Esophagus squamous epithelium (tissue), 5 donors: ENCODE results near the gene CCL2. TPM values are rescaled to one million over a fixed set of nuclear protein-coding genes. Genes with fewer than 3 reads are reported as not detected.

ENCODE experiments used
- DNase-seq: peaks from one replicate; lab custom pipeline; 2025; lab: John Stamatoyannopoulos, UW
- H3K27ac ChIP-seq, 4 donors: fragments of 200-600 bp; sonication (generic); one replicate each; pipeline ENCODE4 v1.5.1; 2016 to 2019; ENCODE audit warnings: mild to moderate bottlenecking in 1 of 4
- H3K27me3 ChIP-seq, 4 donors: fragments of 200-600 bp; sonication (generic); 1 replicate in 3 of 4; 2 replicates in 1 of 4; pipeline versions ENCODE4 v1.5.1 to v1.6.0; 2017 to 2021; ENCODE audit warnings: antibody characterized with exemption in 1 of 4
- H3K36me3 ChIP-seq, 3 donors: fragments of 200-600 bp; sonication (generic); one replicate each; pipeline ENCODE4 v1.5.1; 2016 to 2019
- H3K4me1 ChIP-seq, 3 donors: fragments of 200-600 bp; sonication (generic); one replicate each; pipeline ENCODE4 v1.5.1; 2017 to 2019
- H3K4me3 ChIP-seq, 4 donors: fragments of 200-600 bp; sonication (generic); 1 replicate in 3 of 4; 2 replicates in 1 of 4; pipeline ENCODE4 v1.5.1; 2016 to 2019; ENCODE audit warnings: mild to moderate bottlenecking in 2 of 4, moderate library complexity in 1 of 4
- H3K9me3 ChIP-seq, 3 donors: fragments of 200-600 bp; sonication (generic); one replicate each; pipeline ENCODE4 v1.5.1; 2016 to 2019
- CTCF ChIP-seq, 6 experiments: fragments of 450-650 bp in 4 of 6; fragments of 200-600 bp in 2 of 6; sonication (generic) in 2 of 6; IDR thresholded peaks; one replicate each; pipeline ENCODE4 v1.5.1; 2016 to 2019; ENCODE audit warnings: antibody characterized with exemption in 6 of 6, mild to moderate bottlenecking in 4 of 6, moderate library complexity in 4 of 6
- POLR2A ChIP-seq, 4 donors: fragments of 450-650 bp; IDR thresholded peaks; one replicate each; pipeline ENCODE4 v1.6.1; 2017; ENCODE audit warnings: antibody characterized with exemption in 4 of 4, mild to moderate bottlenecking in 4 of 4, moderate library complexity in 3 of 4
- WGBS, 2 donors: methylation state at CpG; one replicate each; pipeline ENCODE4 v1.1.5; 2018; 5-methylcytosine and 5-hydroxymethylcytosine counted together
- intact Hi-C: fragments of 100-400 bp; cut with DNase I; formaldehyde crosslinking; loops from one replicate; pipeline ENCODE4 v1.15.0; 2022
- total RNA-seq, 4 donors: library from RNA; depleted of rRNA; stranded (reverse); fragments of >200 nt; gene quantifications; one replicate each; pipeline ENCODE4 v1.1.0, GENCODE V29; 2016
- donor health status: DM: yes; HTN: yes; CAD: no.

Gene CCL2
- total RNA-seq, 4 donors from 2014 or later: 4.0 to 7.9 (median 5.2) TPM

DNA sequence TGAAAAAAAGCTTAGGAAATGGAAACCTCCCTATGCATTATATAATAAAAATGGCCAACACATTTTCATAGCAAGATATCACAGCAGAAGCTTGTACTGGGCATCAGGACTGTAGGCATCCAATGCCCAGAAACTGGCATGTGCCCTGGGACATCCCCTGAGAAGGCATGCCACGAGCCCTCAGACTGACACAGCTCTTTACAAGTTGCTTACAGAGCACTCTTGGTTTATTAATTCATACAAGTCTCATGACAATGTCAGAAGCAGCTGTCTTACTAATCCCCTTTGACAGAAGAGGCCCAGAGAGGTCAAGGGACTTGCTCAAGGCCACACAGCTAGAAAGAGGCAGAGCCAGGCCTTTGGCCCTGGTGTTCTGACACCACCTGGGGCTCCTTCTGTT, 5.6 kb upstream of the CCL2 start:
- no peak for TF ChIP-seq POLR2A (IDR thresholded peaks at IDR 0.05)
- TF ChIP-seq CTCF (IDR thresholded peaks at IDR 0.05): no peak
- peaks cover 27 to 82% (median 63%) of the 10 kb centered on the region in 3 donors for H3K4me1 ChIP-seq
- WGBS, 2 donors: 14 to 33% methylated on average over 1 of the region's 1 CpG
- H3K27me3 ChIP-seq: peaks cover 0 to 9% (median 0%) of the 10 kb centered on the region in 4 donors
- H3K9me3 ChIP-seq: no peaks in the 10 kb centered on the region
- intact Hi-C loops: no loop called here
- DNase-seq: no peak
- H3K4me3 ChIP-seq: no peak overlapping the region
- peak overlapping the region in 3 of 4 donors; percentile 27 to 50 (median 29) for H3K27ac ChIP-seq
- H3K36me3 ChIP-seq: no peaks in the 10 kb centered on the region

GRCh38 chr17:34251186-34251585, 3.9 kb upstream of the CCL2 start:
- TF ChIP-seq POLR2A (IDR thresholded peaks at IDR 0.05) (no peak), CTCF (IDR thresholded peaks at IDR 0.05) (no peak)
- no peak overlapping the region for H3K4me3 ChIP-seq
- peaks cover 0 to 13% (median 0%) of the 10 kb centered on the region in 4 donors for H3K27me3 ChIP-seq
- H3K27ac ChIP-seq: no peak overlapping the region
- intact Hi-C loops: no loop called here
- H3K9me3 ChIP-seq: no peaks in the 10 kb centered on the region
- 84 to 100% methylated on average over 3 of the region's 3 CpGs for WGBS, 2 donors
- no peaks in the 10 kb centered on the region for H3K36me3 ChIP-seq
- H3K4me1 ChIP-seq: peaks cover 32 to 88% (median 69%) of the 10 kb centered on the region in 3 donors
- DNase-seq: no peak

GRCh38 chr17:34252095-34252443, 3.0 kb upstream of the CCL2 start:
- no peaks in the 10 kb centered on the region for H3K36me3 ChIP-seq
- peaks cover 32 to 94% (median 74%) of the 10 kb centered on the region in 3 donors for H3K4me1 ChIP-seq
- TF ChIP-seq POLR2A (IDR thresholded peaks at IDR 0.05): no peak
- no peak for TF ChIP-seq CTCF (IDR thresholded peaks at IDR 0.05)
- H3K4me3 ChIP-seq: no peak overlapping the region
- peak overlapping the region; percentile 72 to 81 (median 80) for H3K27ac ChIP-seq
- WGBS, 2 donors: 29 to 30% methylated on average over 4 to 5 of the region's 5 CpGs
- DNase-seq: no peak
- intact Hi-C loops: no loop called here
- H3K27me3 ChIP-seq: peaks cover 0 to 9% (median 0%) of the 10 kb centered on the region in 4 donors
- no peaks in the 10 kb centered on the region for H3K9me3 ChIP-seq

- peak overlapping the region; percentile 72 to 81 (median 80) for H3K27ac ChIP-seq
- H3K4me3 ChIP-seq: no peak overlapping the region
- H3K4me1 ChIP-seq: peaks cover 32 to 91% (median 73%) of the 10 kb centered on the region in 3 donors
- intact Hi-C loops: no loop called here
- TF ChIP-seq POLR2A (IDR thresholded peaks at IDR 0.05) (no peak), CTCF (IDR thresholded peaks at IDR 0.05) (no peak)
- no peak for DNase-seq
- H3K36me3 ChIP-seq: no peaks in the 10 kb centered on the region
- peaks cover 0 to 9% (median 0%) of the 10 kb centered on the region in 4 donors for H3K27me3 ChIP-seq
- H3K9me3 ChIP-seq: no peaks in the 10 kb centered on the region
- WGBS, 2 donors: 16 to 23% methylated on average over 4 to 6 of the region's 6 CpGs
Measured at GRCh38 chr17:34252444-34253138, 2.5 kb upstream of the CCL2 start.

DNA sequence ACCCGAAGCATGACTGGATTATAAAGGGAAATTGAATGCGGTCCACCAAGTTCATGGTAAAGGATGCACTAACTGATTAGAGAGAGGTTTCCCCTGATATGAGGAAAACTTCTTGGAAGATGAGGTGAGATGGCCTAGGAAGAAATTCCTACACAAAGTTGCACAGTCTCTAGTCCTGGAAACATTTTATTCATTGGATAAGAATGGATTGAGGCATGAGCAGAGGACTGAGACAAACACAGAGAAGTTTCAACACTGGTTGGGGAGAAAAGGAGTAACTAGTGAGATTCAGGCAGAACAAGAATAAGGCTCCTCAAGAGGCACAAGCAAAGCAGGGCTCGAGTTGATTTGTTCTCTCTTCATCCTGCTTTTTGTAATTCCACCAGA, 2.0 kb upstream of the CCL2 start:
- H3K9me3 ChIP-seq: no peaks in the 10 kb centered on the region
- H3K4me1 ChIP-seq: peaks cover 32 to 86% (median 67%) of the 10 kb centered on the region in 3 donors
- H3K27ac ChIP-seq: peak overlapping the region; percentile 72 to 81 (median 80)
- no peak for DNase-seq
- H3K4me3 ChIP-seq: no peak overlapping the region
- TF ChIP-seq CTCF (IDR thresholded peaks at IDR 0.05) (no peak), POLR2A (IDR thresholded peaks at IDR 0.05) (no peak)
- 30 to 53% methylated on average over 3 of the region's 3 CpGs for WGBS, 2 donors
- H3K36me3 ChIP-seq: no peaks in the 10 kb centered on the region
- peaks cover 0 to 9% (median 0%) of the 10 kb centered on the region in 4 donors for H3K27me3 ChIP-seq
- intact Hi-C loops: no loop called here
